Uterus (tissue), 4 donors: ENCODE data around the gene KDM2B. TPM values are rescaled to one million over a fixed set of nuclear protein-coding genes. Genes with fewer than 3 reads are reported as not detected.

ENCODE experiments used
- DNase-seq, 2 donors: peaks; one replicate each; pipeline ENCODE4 v3.0.0-alpha.2; 2019 to 2020
- H3K27ac ChIP-seq, 2 donors: fragments of 200-600 bp; sonication (generic); 1 replicate in 1 of 2; 2 replicates in 1 of 2; pipeline ENCODE4 v1.5.1; 2016 to 2018
- H3K27me3 ChIP-seq, 2 donors: fragments of 200-600 bp; sonication (generic); one replicate each; pipeline ENCODE4 v1.5.1; 2018 to 2019; ENCODE audit warnings: control low read depth in 1 of 2
- H3K36me3 ChIP-seq, 2 donors: fragments of 200-600 bp; sonication (generic); one replicate each; pipeline ENCODE4 v1.5.1; 2019; ENCODE audit warnings: control low read depth in 1 of 2
- H3K4me1 ChIP-seq, 2 donors: fragments of 200-600 bp; sonication (generic); one replicate each; pipeline ENCODE4 v1.5.1; 2018 to 2019; ENCODE audit warnings: control low read depth in 1 of 2
- H3K4me3 ChIP-seq, 2 donors: fragments of 200-600 bp; sonication (generic); 1 replicate in 1 of 2; 2 replicates in 1 of 2; pipeline ENCODE4 v1.5.1; 2018 to 2019; ENCODE audit warnings: mild to moderate bottlenecking in 1 of 2
- H3K9me3 ChIP-seq, 2 donors: fragments of 200-600 bp; sonication (generic); one replicate each; pipeline ENCODE4 v1.5.1; 2019; ENCODE audit warnings: control low read depth in 1 of 2
- CTCF ChIP-seq, 4 experiments: fragments of 200-600 bp in 2 of 4; fragments of 450-650 bp in 2 of 4; sonication (generic) in 2 of 4; IDR thresholded peaks; one replicate each; pipeline ENCODE4 v1.5.1; 2016 to 2019; ENCODE audit warnings: antibody characterized with exemption in 4 of 4, mild to moderate bottlenecking in 2 of 4, moderate library complexity in 1 of 4
- POLR2A ChIP-seq, 2 donors: fragments of 450-650 bp; IDR thresholded peaks; one replicate each; pipeline ENCODE4 v1.6.1; 2016; ENCODE audit warnings: antibody characterized with exemption in 2 of 2, mild to moderate bottlenecking in 1 of 2, moderate library complexity in 1 of 2
- intact Hi-C: fragments of 100-400 bp; cut with DNase I; formaldehyde crosslinking; loops from one replicate; pipeline ENCODE4 v1.15.1; 2023; ENCODE audit warnings: low total_unique reads
- total RNA-seq, 4 donors: library from RNA; depleted of rRNA in 3 of 4; stranded (reverse); fragments of >200 nt in 3 of 4; gene quantifications; one replicate each; pipeline versions ENCODE4 v1.1.0 to v1.2.4, GENCODE V29; 2014 to 2023
- donor health status: DM: yes; HTN: yes; CAD: no.

The KDM2B gene
- total RNA-seq, 4 donors from 2014 or later: 6.1 to 78.0 (median 19.8) TPM

DNA sequence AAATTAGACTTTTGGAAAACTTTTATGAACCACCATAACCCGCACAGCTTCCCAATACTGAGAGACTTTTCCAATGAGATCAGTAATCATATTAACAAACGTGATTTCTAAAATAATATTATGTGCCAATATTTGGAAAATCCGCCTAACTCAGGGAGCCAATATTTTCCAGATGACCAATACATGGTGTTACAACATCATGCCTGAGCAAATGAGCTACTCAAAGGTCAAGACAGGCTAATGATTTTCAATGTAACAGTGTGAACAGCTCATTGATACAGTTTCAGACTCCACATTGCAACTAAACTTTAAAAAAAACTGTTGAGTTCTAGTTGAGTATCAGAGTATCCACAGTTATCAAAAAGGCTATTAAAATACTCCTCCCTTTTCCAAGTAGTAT is 134.1 kb downstream of the KDM2B start:
- intact Hi-C loops: no loop called here
- no peaks in the 10 kb centered on the region for H3K4me1 ChIP-seq

DNA sequence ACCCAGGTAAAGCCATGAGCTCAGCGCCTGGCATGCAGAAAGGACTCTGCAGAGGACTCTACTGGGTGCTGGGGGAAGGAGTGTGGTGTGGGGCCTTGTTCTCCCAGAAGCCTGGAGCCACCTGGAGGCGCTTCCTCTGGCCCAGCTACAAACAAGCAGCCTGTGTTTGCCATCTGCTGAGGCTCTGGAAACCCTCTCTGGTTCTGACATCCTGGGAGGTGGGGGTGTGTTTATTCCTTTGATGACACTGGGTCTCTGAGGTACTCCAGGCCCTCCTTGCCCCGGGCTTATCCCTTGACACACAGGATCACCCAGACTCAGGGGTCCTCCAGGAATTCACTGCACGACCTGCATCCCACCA is 136.0 kb downstream of the KDM2B start:
- intact Hi-C loops: no loop called here
- no peaks in the 10 kb centered on the region for H3K4me1 ChIP-seq
- H3K27me3 ChIP-seq: no peaks in the 10 kb centered on the region
- no peaks in the 10 kb centered on the region for H3K9me3 ChIP-seq
- H3K27ac ChIP-seq: no peak overlapping the region
- H3K4me3 ChIP-seq: no peak overlapping the region
- TF ChIP-seq CTCF (IDR thresholded peaks at IDR 0.05) (no peak), POLR2A (IDR thresholded peaks at IDR 0.05) (no peak)
- DNase-seq: no peak
- no peaks in the 10 kb centered on the region for H3K36me3 ChIP-seq

More for the DNA sequence above, 134.1 kb downstream of the KDM2B start:
- Histone ChIP-seq H3K4me3 (no peak overlapping the region), H3K9me3 (no peaks in the 10 kb centered on the region), H3K27ac (no peak overlapping the region), H3K27me3 (no peaks in the 10 kb centered on the region), H3K36me3 (no peaks in the 10 kb centered on the region)
- DNase-seq: no peak
- TF ChIP-seq CTCF (IDR thresholded peaks at IDR 0.05) (no peak), POLR2A (IDR thresholded peaks at IDR 0.05) (no peak)

GRCh38 chr12:121443911-121444841 is 136.6 kb downstream of the KDM2B start:
- intact Hi-C loops: no loop called here
- no peaks in the 10 kb centered on the region for H3K4me1 ChIP-seq
- H3K27ac ChIP-seq: no peak overlapping the region
- TF ChIP-seq POLR2A (IDR thresholded peaks at IDR 0.05): no peak
- no peak for TF ChIP-seq CTCF (IDR thresholded peaks at IDR 0.05)
- no peak overlapping the region for H3K4me3 ChIP-seq
- no peak for DNase-seq
- H3K9me3 ChIP-seq: no peaks in the 10 kb centered on the region
- no peaks in the 10 kb centered on the region for H3K36me3 ChIP-seq
- H3K27me3 ChIP-seq: no peaks in the 10 kb centered on the region

GRCh38 chr12:121443193-121443870 is 137.5 kb downstream of the KDM2B start:
- no peaks in the 10 kb centered on the region for H3K27me3 ChIP-seq
- intact Hi-C loops: no loop called here
- TF ChIP-seq CTCF (IDR thresholded peaks at IDR 0.05) (peak; percentile 72 to 79 (median 74)), POLR2A (IDR thresholded peaks at IDR 0.05) (no peak)
- no peak overlapping the region for H3K27ac ChIP-seq
- H3K9me3 ChIP-seq: no peaks in the 10 kb centered on the region
- H3K4me3 ChIP-seq: no peak overlapping the region
- no peaks in the 10 kb centered on the region for H3K4me1 ChIP-seq
- H3K36me3 ChIP-seq: no peaks in the 10 kb centered on the region
- peak; percentile 66 to 81 for DNase-seq
